Measurements from ENCODE around the gene CTBP2. TPM values are rescaled to one million over a fixed set of nuclear protein-coding genes. Genes with fewer than 3 reads are reported as not detected.

Gene CTBP2
- total and polyA plus RNA-seq, 11 donors = 10.1 to 45.5 (median 29.1) TPM

- WGBS, 4 donors = 40 to 54% (median 43%) methylated on average over 6 of the region's 6 CpGs
- Histone ChIP-seq H3K36me3 (peaks cover 0 to 82% (median 66%) of the 10 kb centered on the region in 9 donors), H3K27ac (no peak overlapping the region), H3K9me3 (no peaks in the 10 kb centered on the region), H3K4me1 (peaks cover 0 to 10% (median 3%) of the 10 kb centered on the region in 12 donors), H3K4me3 (no peak overlapping the region), H3K27me3 (no peaks in the 10 kb centered on the region)
- intact Hi-C loops (cut with DNase I) = no loop called here
- TF ChIP-seq POLR2A (IDR thresholded peaks at IDR 0.05) (no peak), CTCF (IDR thresholded peaks at IDR 0.05) (no peak)
- no peak for DNase-seq
- ATAC-seq = peak in 1 of 4 donors; percentile 39
Observed at GRCh38 chr10:124983321-124983720, 177.0 kb downstream of the CTBP2 start.

GRCh38 chr10:124978376-124978725 lies 182.0 kb downstream of the CTBP2 start:
- Histone ChIP-seq H3K4me1 (peaks cover 0 to 17% (median 2%) of the 10 kb centered on the region in 12 donors), H3K4me3 (no peak overlapping the region), H3K9me3 (no peaks in the 10 kb centered on the region), H3K27me3 (no peaks in the 10 kb centered on the region), H3K27ac (no peak overlapping the region), H3K36me3 (peaks cover 0 to 64% (median 46%) of the 10 kb centered on the region in 9 donors)
- TF ChIP-seq POLR2A (IDR thresholded peaks at IDR 0.05) (no peak), CTCF (IDR thresholded peaks at IDR 0.05) (no peak)
- 74 to 84% (median 79%) methylated on average over 5 of the region's 5 CpGs for WGBS, 4 donors
- peak in 1 of 4 donors; percentile 15 for ATAC-seq
- no peak for DNase-seq
- intact Hi-C loops (cut with DNase I) = loop anchor here in 1 of 10 donors (10.0 kb wide), 1 partner anchor 826 kb away; no protein-coding TSS in a partner anchor

- no peak overlapping the region for H3K4me3 ChIP-seq
- no peak for DNase-seq
- peak in 3 of 4 donors; percentile 57 to 69 (median 66) for ATAC-seq
- H3K36me3 ChIP-seq = peaks cover 0 to 64% (median 41%) of the 10 kb centered on the region in 9 donors
- H3K27ac ChIP-seq = no peak overlapping the region
- peaks cover 0 to 15% (median 0%) of the 10 kb centered on the region in 12 donors for H3K4me1 ChIP-seq
- TF ChIP-seq CTCF (IDR thresholded peaks at IDR 0.05) (no peak), POLR2A (IDR thresholded peaks at IDR 0.05) (no peak)
- H3K27me3 ChIP-seq = no peaks in the 10 kb centered on the region
- H3K9me3 ChIP-seq = no peaks in the 10 kb centered on the region
- WGBS, 4 donors = 66 to 75% (median 73%) methylated on average over 4 of the region's 4 CpGs
- intact Hi-C loops (cut with DNase I) = loop anchor here in 1 of 10 donors (10.0 kb wide), 1 partner anchor 827 kb away; no protein-coding TSS in a partner anchor
Observed at GRCh38 chr10:124977648-124978375, 182.6 kb downstream of the CTBP2 start.

GRCh38 chr10:124977161-124977560 lies 183.2 kb downstream of the CTBP2 start:
- no peak for ATAC-seq
- Histone ChIP-seq H3K9me3 (no peaks in the 10 kb centered on the region), H3K36me3 (peaks cover 0 to 64% (median 34%) of the 10 kb centered on the region in 9 donors), H3K4me3 (no peak overlapping the region), H3K27ac (no peak overlapping the region), H3K27me3 (no peaks in the 10 kb centered on the region), H3K4me1 (peaks cover 0 to 15% (median 2%) of the 10 kb centered on the region in 12 donors)
- intact Hi-C loops (cut with DNase I) = loop anchor here in 1 of 10 donors (10.0 kb wide), 1 partner anchor 828 kb away; no protein-coding TSS in a partner anchor
- TF ChIP-seq CTCF (IDR thresholded peaks at IDR 0.05) (no peak), POLR2A (IDR thresholded peaks at IDR 0.05) (no peak)
- no peak for DNase-seq
- WGBS, 4 donors = 83 to 99% (median 95%) methylated on average over 3 of the region's 3 CpGs
